ENCODE data around the gene TXNDC2.
"Not testable (repeated sequence)": the region's sequence is repeated elsewhere in the genome, so short reads cannot be mapped to it uniquely, and the experiment has no call there.

TXNDC2 gene

GRCh38 chr18:9912285-9912684, 26.5 kb downstream of the TXNDC2 start:
- not testable (repeated sequence) for DNase-seq (ENCODE audit: low read depth in 2 of 3, low spot score in 2 of 3)

- DNase-seq (ENCODE audit: low read depth in 2 of 3, low spot score in 2 of 3), result no peak
Observed at GRCh38 chr18:9913151-9913525, 27.4 kb downstream of the TXNDC2 start.

DNA sequence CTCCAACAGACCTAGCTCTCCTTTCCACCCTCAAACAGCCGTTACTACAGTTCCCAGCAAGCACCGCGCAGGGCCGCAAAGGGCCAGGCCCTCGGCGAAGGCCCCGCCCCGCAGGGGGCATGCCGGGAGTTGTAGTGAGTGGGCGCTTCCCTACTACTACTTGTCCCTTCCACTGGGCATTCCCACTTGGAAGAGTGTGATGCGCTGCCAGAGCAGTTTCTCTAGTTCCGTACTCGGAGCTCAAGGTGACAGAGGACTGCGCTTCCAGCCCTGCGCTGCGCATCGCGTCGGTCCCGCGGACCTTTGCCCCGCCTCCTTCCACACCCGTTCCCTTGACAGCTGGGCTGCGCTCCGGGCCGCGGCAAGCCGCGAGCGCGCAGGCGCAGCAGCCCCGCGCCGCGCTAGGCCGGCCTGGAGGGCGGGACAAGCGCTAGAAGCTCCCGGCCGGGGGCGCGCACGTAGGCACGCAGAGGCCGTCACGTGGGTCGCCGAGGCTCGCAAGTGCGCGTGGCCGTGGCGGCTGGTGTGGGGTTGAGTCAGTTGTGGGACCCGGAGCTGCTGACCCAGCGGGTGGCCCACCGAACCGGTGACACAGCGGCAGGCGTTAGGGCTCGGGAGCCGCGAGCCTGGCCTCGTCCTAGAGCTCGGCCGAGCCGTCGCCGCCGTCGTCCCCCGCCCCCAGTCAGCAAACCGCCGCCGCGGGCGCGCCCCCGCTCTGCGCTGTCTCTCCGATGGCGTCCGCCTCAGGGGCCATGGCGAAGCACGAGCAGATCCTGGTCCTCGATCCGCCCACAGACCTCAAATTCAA, 28.0 kb downstream of the TXNDC2 start, which contains the start of gene VAPA:
Gene VAPA (plus strand): TSS at position 491 of the 808 bp plus-strand sequence. CDS start 241 bp downstream, at position 732.
- DNase-seq (ENCODE audit: low read depth in 2 of 3, low spot score in 2 of 3), result peak; percentile 76 to 90 (median 85)

DNA sequence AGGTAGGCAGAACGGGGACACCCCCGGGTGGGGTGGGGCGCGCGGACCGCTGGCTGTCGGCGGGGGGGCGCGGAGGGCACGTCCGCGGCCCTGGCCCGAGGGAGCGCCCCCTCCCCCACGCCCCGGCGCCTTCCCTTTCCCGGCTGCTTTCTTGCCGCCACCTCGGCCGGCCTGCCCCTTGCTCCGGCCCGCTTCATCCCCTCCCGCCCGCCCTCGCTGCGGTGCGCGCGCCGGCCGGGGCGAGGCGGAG, 28.5 kb downstream of the TXNDC2 start:
- DNase-seq (ENCODE audit: low read depth in 2 of 3, low spot score in 2 of 3), result no peak

DNA sequence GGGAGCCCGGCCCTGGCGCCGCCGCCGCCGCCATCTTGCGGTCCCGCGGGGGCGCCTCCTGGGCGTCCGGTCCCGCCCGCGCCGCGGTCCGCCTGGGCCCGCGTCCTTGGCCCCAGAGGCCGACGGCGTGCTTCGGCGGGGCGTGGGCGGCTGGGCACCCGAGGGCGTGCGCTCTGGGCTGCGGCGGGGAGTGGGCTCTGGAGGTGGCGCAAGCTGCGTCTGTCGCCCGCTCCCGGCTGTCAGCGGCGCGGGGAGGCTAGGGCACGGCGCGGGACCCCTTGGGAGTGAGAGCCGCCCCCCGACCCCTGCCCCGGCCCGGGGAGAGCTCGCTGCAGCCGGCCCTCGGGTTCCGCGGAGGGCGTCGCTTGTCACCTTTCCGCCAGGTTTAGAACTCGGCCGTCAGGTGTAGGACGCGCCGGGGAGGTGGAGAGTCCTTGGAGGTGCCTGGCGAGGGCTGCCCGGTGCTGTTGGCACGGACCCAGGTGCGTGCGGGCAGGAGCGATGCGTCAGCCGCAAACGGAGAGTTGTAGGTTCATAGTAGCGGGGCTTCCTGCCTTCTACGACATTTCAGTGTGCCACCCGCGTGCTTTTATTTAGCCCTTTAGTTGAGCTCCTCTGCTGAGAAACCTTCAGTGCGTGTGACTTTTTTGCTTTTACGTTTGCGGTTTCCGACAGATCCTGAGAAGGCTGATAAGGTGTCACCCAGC, 29.0 kb downstream of the TXNDC2 start:
- peak; percentile 47 to 65 (median 51) for DNase-seq (ENCODE audit: low read depth in 2 of 3, low spot score in 2 of 3)

DNA sequence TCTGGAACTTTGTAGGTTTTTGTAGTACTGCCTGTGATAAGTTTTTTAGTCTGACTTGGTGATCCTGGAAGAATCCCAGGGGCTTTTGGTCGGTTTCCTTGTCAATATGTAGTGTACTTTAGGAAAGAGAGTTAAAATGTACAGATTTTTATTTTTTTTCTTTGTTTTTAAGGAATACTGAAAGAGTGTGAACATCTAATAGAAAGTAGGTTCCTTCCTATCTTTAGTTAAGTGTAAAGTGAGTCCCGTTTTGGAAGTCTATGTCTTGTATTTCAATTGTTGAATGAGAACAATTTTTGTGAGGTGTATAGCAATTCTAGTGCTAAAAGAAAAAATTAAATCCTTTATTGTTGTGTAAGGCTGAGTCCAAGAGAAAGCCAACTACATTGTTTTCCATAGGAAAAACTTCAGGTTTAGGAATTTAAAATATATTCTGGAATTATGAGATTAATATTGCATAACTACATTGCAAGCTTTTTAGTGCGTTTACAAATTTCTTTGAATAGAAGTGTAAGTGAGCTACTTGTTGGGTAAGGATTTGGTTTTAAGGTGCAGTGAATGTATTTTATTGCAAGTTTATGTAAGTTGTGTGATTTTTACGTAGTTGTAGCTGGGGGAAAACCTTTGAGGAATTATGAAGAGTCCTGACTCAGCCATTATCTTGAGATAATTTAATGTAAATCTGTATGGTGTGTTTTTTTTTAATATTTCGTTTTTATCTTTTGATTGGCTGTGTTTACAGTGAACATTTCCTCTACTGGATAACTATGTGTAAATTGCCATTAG, 29.7 kb downstream of the TXNDC2 start:
- no peak for DNase-seq (ENCODE audit: low read depth in 2 of 3, low spot score in 2 of 3)

DNA sequence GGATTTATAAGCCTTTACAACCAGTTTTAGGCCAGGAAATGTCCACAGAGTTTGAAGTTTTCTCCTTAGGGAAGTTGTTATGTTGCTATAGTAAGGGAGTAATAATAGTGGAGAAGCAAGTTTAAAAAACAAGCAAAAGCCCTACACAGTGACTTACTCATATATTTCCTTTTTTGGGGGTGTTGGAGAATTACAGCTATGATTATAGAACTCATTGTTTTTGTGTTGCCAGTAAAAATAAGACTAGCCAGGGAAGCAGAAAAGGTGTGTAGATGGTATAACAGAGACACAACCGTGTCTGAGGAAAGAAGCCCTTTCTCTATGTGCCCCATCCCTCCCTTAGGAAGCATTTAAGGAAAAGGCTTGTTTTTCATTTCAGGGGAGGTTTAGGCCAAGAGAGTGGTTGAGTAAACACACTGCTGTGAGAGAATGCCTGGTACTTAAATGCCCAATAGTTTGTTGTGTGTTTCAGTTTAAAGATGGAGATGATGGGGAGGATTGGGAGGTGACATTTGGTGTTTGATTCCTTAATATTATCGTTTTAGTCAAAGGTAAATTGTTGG, 30.4 kb downstream of the TXNDC2 start:
- DNase-seq (ENCODE audit: low read depth in 2 of 3, low spot score in 2 of 3), result no peak

- DNase-seq (ENCODE audit: low read depth in 2 of 3, low spot score in 2 of 3), result no peak
Observed at GRCh38 chr18:9916808-9917207, 31.0 kb downstream of the TXNDC2 start.

GRCh38 chr18:9918016-9918680, 32.4 kb downstream of the TXNDC2 start:
- DNase-seq (ENCODE audit: low read depth in 2 of 3, low spot score in 2 of 3), result no peak

- DNase-seq (ENCODE audit: low read depth in 2 of 3, low spot score in 2 of 3), result no peak
Observed at GRCh38 chr18:9919564-9920232, 33.9 kb downstream of the TXNDC2 start.

GRCh38 chr18:9922592-9923311, 37.0 kb downstream of the TXNDC2 start:
- no peak for DNase-seq (ENCODE audit: low read depth in 2 of 3, low spot score in 2 of 3)

GRCh38 chr18:9924371-9924943, 38.7 kb downstream of the TXNDC2 start:
- DNase-seq (ENCODE audit: low read depth in 2 of 3, low spot score in 2 of 3), result no peak

DNA sequence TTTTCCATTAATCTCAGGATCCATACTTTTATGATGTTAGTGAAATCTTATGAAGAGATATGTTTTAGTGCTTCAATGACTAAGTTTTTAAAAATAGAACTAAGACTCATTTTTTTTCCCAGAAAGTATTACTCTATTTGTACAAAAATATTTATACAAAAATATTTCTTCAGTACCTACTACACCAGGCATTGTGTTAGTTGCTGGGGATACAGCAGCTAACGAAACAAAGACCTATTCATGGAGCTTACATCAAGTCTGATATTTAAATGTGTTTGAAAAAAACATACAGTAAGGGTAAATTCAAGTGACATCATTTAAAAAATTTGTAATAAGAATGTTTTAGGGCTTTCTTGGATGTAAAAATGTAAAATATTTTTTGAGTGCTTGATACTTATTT, 39.6 kb downstream of the TXNDC2 start:
- DNase-seq (ENCODE audit: low read depth in 2 of 3, low spot score in 2 of 3), result no peak

- no peak for DNase-seq (ENCODE audit: low read depth in 2 of 3, low spot score in 2 of 3)
Observed at GRCh38 chr18:9925795-9926194, 40.0 kb downstream of the TXNDC2 start.

DNA sequence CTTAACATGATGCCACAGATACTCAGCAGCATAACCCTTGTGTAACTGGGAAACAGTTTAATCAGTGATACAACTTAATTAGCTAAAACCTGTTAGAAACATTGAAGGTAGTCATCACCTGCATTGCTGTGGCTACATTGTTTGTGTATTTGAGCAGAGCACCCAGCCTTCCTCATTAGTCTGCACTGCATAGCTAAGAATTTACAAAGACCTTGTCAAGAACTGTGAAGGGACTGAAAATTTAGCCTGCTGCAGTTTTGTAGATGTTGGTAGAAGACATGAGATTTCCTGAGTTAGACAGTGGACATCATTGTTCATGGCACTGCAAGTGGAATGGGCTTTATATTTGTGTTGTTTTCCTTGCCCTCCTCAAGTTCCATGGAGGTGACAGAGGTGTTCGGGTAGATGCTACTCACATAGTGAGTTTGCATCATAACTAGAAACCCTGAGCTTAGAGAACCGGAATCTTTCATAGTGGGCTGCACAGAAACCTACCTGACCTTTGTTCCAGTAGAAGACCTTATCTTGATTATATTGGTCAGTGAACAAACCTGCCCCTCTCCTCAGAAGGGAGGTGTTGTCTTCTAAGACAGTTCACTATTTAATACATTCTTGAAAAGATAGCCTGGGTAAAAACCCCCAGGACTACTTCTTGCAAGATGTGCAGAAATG, 40.6 kb downstream of the TXNDC2 start:
- no peak for DNase-seq (ENCODE audit: low read depth in 2 of 3, low spot score in 2 of 3)

GRCh38 chr18:9926977-9927376, 41.2 kb downstream of the TXNDC2 start:
- no peak for DNase-seq (ENCODE audit: low read depth in 2 of 3, low spot score in 2 of 3)

GRCh38 chr18:9927392-9928063, 41.8 kb downstream of the TXNDC2 start:
- DNase-seq (ENCODE audit: low read depth in 2 of 3, low spot score in 2 of 3), result no peak

DNA sequence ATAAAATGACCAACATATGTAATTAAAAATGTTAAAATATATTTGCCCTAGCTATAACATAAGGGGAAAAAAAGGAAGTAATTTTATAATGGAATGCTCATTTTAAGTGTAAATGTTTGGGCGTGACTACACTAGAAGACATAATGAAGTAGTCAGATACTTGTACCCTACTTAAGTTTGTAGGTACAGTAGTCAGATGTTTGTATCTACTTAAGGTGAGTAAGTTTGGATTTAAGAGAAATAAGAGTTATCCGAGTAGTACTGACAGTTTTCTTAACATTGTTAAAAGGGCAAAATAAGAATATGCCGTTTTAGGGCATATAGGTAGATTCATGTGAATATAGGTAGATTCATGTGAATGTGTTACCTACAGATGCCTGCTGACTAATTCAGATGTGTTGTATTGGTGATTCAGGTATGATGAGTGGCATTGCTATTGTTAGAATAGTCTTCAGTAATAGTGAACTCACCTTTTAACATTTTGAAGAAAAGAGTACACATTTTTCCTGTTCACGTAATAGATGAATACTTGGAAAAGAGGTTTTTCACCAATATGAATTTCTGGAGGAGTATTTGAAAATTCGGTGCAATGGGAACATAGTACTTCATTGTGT, 43.0 kb downstream of the TXNDC2 start:
- DNase-seq (ENCODE audit: low read depth in 2 of 3, low spot score in 2 of 3), result no peak
